ENCODE data around the gene MBD4.
"Not testable (repeated sequence)": the region's sequence is repeated elsewhere in the genome, so short reads cannot be mapped to it uniquely, and the experiment has no call there.

The MBD4 gene

GRCh38 chr3:129415830-129416229, 23.9 kb downstream of the MBD4 start:
- DNase-seq (ENCODE audit: low read depth): no peak
- TF ChIP-seq, protein P1, sequence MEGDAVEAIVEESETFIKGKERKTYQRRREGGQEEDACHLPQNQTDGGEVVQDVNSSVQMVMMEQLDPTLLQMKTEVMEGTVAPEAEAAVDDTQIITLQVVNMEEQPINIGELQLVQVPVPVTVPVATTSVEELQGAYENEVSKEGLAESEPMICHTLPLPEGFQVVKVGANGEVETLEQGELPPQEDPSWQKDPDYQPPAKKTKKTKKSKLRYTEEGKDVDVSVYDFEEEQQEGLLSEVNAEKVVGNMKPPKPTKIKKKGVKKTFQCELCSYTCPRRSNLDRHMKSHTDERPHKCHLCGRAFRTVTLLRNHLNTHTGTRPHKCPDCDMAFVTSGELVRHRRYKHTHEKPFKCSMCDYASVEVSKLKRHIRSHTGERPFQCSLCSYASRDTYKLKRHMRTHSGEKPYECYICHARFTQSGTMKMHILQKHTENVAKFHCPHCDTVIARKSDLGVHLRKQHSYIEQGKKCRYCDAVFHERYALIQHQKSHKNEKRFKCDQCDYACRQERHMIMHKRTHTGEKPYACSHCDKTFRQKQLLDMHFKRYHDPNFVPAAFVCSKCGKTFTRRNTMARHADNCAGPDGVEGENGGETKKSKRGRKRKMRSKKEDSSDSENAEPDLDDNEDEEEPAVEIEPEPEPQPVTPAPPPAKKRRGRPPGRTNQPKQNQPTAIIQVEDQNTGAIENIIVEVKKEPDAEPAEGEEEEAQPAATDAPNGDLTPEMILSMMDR (IDR thresholded peaks at IDR 0.05; ENCODE audit: low read depth, low read length, missing control alignments): no peak
- H3K4me3 ChIP-seq (ENCODE audit: low read depth, low read length): no peak overlapping the region
- in situ Hi-C loops (cut with HindIII; ENCODE audit: low sequenced_read_pairs): no loop called here

DNA sequence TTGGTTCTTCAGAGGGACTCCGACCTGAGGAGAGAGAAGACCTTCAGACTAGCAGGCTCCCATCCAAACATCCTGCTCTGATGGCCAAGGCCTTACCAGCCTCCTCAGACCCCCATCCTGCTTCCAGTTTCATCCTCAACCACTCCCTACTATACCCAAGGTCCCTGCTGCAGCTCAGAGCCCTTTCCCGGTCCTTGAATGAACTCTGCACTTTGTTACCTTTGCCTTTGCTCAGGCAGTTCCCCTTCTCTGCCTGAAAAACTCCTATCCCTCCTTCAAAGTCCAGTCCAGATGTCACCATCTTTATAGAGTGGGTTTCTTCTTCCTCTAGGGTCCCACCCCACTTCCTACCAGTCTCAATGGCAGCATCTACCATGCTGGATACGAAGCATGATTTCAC, 24.4 kb downstream of the MBD4 start:
- DNase-seq (ENCODE audit: low read depth): no peak
- TF ChIP-seq, protein P1 (IDR thresholded peaks at IDR 0.05; ENCODE audit: low read depth, low read length, missing control alignments): no peak
- H3K4me3 ChIP-seq (ENCODE audit: low read depth, low read length): no peak overlapping the region
- in situ Hi-C loops (cut with HindIII; ENCODE audit: low sequenced_read_pairs): no loop called here

DNA sequence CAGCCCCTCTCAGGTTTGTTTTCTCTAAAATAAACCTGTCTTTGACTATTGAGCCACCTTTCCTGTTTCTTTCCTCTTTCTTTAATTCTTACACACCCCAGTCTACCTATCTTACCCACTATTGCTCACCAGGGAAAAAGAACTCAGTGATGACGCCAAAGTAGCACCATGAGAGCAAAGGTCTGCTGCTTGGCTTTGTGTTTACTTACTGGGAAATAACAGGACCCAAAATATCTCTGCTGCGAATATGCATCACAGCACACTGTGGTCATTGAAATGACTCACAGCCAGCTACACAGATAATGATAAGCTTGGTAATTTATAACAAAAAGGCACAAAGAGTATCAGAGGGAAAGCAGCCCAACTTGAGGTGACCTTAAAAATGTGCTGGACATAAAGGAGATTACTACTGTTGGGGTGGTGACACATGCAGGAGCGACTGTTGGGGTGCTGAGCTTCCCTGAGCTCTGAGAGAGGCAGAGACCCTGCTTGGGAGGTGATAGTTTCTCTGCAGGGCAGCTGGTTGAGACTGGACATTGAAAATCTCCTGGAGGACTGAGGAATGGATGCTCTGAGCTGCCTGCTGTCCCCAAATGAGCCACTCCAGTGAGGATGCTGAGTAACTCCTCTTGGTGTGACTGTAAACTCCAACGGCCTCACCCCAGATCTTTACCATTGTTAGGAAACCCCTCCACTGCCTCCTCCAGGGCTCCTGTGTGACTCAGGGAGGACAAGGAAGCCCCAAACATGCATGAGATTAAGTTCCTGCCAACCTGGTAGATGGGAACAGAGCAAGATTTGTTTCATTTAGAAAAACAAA, 25.9 kb downstream of the MBD4 start:
- H3K4me3 ChIP-seq (ENCODE audit: low read depth, low read length): no peak overlapping the region
- TF ChIP-seq, protein P1 (IDR thresholded peaks at IDR 0.05; ENCODE audit: low read depth, low read length, missing control alignments): no peak
- in situ Hi-C loops (cut with HindIII; ENCODE audit: low sequenced_read_pairs): no loop called here
- peak; percentile 82 for DNase-seq (ENCODE audit: low read depth)

GRCh38 chr3:129413238-129413637, 26.5 kb downstream of the MBD4 start:
- in situ Hi-C loops (cut with HindIII; ENCODE audit: low sequenced_read_pairs); H3K4me3 ChIP-seq (ENCODE audit: low read depth, low read length); DNase-seq (ENCODE audit: low read depth): not testable (repeated sequence)

- TF ChIP-seq, protein P1 (IDR thresholded peaks at IDR 0.05; ENCODE audit: low read depth, low read length, missing control alignments): no peak
- in situ Hi-C loops (cut with HindIII; ENCODE audit: low sequenced_read_pairs): no loop called here
Measured at GRCh38 chr3:129412542-129413198, 27.1 kb downstream of the MBD4 start.

GRCh38 chr3:129410971-129411370, 28.8 kb downstream of the MBD4 start:
- DNase-seq (ENCODE audit: low read depth): no peak
- no peak overlapping the region for H3K4me3 ChIP-seq (ENCODE audit: low read depth, low read length)
- in situ Hi-C loops (cut with HindIII; ENCODE audit: low sequenced_read_pairs): no loop called here
- TF ChIP-seq, protein P1 (IDR thresholded peaks at IDR 0.05; ENCODE audit: low read depth, low read length, missing control alignments): no peak

More at GRCh38 chr3:129412542-129413198, 27.1 kb downstream of the MBD4 start:
- DNase-seq (ENCODE audit: low read depth): no peak
- no peak overlapping the region for H3K4me3 ChIP-seq (ENCODE audit: low read depth, low read length)

DNA sequence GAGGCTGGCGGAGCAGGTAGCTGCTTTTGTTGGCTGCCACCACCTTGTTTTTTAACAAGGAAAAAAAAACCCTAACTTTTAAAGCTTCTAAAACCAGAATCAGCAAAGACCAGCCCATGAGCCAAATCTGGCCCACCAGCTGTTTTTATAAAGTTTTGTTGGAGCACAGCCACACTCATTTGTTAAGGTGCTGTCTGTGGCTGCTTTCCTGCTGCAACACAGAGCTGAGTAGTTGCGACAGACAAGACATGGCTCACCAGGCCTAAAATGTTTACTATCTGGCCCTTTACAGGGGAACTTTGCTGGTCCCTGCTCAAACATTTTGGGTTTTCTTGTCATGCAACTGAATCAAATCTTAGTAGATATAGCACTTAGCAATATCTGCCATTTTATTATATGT, 30.2 kb downstream of the MBD4 start:
- no peak for DNase-seq (ENCODE audit: low read depth)
- in situ Hi-C loops (cut with HindIII; ENCODE audit: low sequenced_read_pairs): no loop called here
- TF ChIP-seq, protein P1 (IDR thresholded peaks at IDR 0.05; ENCODE audit: low read depth, low read length, missing control alignments): no peak
- no peak overlapping the region for H3K4me3 ChIP-seq (ENCODE audit: low read depth, low read length)
